ENCODE results near the gene SH2D3C.

Gene SH2D3C

DNA sequence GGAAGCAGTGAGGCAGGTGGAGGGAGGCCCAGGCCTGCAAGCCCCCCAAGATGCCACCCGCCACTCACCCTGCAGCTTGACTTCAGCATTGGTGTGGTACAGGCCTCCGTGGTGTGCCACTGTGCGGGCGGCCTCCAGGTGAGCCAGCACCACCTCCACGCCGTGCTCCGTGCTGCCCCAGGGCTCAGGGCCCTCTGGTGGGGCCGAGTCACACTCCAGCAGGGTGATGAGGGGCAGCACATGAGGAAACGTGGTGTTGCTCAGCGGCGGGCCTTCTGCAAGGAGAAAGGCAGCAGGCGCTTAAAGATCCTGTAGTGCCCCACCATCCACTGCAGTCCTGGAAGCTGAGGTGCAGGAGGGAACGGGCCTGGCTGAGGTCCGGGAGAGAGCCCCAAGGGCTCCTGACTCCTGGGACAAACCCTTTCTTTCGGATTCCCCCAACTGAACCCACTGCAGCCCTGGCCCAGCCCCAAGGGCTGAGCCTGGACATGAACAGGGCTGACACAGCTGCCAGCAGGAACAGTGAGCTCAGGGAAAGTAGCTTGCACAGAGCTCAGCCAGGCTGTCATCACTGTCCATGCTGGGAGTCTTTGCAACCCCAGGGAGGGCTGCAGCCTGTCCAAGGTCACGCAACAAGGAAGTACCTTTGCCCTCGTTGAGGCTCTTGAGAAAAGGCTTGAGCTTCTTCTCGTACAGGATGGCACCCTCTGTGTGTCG, 38.7 kb downstream of the SH2D3C start:
- DNase-seq (ENCODE audit: low read depth): no peak

DNA sequence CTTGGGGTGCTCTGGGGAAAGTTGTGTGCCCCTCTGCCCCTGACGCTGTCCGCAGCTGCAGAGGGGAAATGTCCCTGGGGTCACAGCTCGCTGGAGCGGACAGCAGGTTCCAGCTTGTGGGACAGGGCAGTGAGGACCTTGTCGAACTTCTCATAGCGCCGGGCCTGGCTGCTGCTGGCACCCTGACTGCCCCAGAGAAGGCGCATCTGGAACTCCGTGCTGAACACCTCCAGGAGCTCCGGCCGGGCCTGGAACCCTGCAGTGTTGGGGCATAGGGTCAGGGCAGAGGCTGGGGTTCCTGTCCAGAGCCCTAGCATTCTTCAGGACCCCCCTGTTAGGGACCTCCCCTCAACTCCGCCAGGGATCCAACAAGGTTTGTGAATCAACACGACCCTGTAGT, 39.8 kb downstream of the SH2D3C start:
- DNase-seq (ENCODE audit: low read depth): no peak

DNA sequence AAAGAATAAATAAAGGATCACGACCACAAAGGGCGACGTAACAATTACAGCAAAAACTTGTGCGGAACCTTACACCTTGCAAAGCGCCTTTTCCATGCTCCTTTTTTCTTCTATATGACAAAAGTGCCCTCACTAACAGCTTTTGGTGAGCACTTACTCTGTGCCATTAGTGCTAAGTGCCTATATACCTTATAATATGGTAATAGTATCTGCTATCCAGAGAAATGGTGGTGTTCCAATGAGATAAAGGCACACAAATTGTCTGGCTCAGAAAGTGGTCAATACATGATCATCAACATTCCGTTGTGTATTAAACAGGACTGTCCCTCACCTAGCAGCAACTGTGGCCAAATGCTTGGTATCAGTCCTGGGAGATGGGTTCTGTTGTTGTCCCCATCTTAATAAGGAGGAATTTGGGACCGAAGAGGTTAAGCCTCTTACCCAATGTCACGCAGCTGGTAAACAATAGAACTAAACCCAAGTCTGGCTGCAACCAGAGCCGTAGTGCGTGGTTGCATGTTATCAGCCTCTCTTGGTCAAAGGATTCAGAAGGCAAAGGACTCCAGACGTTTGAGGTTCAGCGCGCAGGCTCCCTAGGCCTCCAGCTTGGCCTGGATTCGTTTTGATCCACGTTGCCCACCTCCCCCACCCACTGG, 42.8 kb downstream of the SH2D3C start:
- no peak for DNase-seq (ENCODE audit: low read depth)

DNA sequence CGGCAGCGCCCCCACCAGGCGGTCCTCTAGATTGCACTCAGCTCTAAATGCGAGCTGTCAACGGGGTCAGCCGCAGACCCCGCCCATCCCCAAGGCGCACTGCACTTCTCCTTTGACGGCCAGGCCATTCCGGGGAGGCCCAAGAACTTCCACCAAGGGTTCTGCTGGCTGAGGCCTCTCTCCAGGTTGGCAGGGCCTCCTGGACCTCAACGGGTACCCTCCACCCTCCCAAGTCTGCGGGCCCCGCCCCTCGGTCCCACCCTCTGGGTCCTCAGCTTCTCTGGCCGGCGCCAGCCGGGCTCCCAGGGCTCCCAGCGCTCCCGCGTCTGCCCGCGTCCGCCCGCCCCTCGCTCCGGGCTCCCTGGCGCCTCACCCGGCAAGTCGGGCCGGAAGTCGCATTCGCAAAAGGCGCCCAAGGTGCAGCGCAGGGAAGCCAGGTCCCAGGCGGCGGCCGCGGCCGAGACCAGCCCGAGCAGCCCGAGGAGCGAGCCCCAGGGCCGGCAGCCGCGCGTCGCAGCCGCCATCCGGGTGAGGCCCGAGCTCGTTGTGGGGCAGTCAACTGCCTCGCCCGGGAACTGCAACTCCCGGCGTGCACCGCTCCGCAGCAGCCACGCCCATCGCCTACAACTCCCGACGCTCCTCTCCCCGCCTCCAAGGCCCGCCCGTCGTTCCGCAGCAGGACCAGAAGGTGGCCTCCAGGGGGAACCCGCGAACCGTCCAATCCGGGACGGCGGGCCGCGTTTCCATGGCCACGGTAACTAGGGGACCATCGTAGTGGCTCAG, 43.5 kb downstream of the SH2D3C start, which contains the start of gene TOR2A:
TOR2A (minus strand) TSS at position 548 of the 783 bp plus-strand sequence; CDS start at position 524, 24 bp downstream.
- peak; percentile 95 for DNase-seq (ENCODE audit: low read depth)

DNA sequence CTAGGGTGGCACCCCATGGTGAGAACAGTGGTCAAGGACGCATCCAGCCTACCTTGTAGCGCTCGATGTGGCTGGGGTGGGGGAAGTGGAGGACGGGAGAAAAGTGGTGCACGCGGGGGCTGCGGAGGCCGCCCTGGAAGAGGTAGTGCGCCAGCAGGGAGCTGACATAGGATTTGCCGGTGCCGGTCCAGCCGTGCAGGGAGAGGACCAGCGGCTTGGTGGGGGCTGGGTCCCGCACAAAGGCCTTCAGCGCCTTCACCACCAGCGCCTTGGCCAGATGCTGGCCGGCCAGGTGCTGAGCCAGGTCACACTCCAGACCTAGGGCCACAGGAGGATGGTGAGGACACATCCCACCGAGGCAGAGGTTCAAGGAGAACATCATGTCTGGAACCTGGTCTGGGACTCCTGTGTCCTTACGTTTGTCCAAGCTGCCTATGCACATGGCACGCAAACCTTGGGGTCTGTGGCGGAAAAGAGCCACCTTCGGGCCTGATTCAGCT, 44.2 kb downstream of the SH2D3C start:
- no peak for DNase-seq (ENCODE audit: low read depth)

DNA sequence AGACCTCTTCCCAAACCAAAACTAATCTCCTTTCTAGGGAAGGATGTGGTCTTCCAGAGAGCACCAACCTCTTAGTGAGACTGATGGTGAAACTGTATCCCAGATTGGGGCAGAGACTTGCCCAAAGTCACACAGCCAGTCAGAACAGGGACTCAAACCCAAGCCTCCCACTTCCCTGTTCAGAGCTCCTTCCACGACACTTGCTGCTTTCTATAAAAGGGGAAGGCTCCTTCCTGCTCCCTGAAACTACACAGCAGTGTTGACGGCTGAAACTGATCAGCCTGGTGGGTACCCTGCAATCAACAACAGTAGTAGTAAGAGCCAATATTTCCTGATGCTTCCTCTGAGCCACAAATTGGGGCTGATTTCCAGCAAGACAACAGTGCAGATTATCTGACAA, 44.9 kb downstream of the SH2D3C start:
- DNase-seq (ENCODE audit: low read depth): no peak

DNA sequence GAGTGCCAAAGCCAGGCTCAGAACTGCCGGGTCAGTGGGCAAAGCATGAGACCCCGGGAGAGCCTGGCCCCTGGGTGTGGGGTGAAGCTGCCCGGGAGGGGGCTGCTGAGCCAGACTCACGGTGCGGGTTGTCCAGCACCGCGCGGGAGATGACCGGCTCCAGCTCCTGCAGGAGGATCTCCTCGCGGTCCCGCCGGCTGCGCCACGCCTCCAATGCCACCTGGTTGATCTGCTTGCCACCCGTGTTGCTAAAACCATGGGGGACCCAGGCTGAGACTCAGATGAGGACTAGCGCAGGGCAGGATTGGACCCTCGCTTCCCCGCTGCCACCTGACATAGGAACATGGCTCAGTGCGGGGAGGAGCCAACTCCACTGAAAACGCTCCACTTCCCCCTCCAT, 46.0 kb downstream of the SH2D3C start:
- DNase-seq (ENCODE audit: low read depth): no peak

DNA sequence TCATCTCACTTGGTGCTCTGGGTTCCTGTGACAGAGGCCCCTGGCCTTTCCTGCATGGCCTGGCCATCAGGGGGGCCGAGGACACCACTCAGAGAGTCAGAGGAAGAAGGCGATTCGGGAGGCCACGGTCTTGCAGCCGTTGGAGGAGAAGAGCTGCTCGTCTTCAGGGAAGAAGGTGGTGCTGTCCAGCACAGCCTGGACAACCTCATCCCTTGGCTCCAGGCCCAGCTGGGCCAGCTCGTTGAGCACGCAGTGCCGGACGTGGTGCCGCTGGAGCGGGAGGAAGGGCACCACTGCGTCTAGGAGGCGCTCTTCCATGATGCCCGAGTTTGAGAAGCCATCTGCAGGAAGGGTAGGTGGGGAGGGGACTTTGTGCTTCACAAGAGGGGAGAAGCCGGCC, 46.5 kb downstream of the SH2D3C start:
- DNase-seq (ENCODE audit: low read depth): no peak

DNA sequence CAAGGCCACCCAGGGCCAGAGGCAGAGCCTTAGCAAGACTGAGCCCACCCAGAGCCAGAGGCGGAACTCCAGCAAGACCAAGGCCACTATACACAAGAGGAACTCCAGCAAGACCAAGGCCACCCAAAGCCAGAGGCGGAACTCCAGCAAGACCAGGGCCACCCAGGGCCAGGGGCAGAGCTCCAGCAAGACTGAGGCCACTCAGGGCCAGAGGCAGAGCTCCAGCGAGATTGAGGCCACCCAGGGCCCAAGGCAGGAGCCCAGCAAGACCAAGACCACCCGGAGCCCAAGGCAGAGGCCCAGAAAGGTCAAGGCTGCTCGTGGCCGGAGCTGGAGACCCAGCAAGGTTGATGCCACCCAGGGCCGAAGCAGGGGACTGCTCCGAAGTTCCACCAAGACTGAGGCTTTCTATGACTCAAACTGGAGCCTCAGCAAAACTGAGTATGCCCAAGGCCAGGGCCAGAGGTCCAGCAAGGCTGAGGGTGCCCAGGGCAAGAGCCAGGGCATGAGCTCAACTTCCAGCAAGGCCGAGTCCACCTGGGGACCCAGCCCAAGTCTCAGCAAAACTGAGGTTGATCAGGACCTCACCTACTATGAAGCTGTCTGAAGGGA, 47.6 kb downstream of the SH2D3C start:
- no peak for DNase-seq (ENCODE audit: low read depth)

DNA sequence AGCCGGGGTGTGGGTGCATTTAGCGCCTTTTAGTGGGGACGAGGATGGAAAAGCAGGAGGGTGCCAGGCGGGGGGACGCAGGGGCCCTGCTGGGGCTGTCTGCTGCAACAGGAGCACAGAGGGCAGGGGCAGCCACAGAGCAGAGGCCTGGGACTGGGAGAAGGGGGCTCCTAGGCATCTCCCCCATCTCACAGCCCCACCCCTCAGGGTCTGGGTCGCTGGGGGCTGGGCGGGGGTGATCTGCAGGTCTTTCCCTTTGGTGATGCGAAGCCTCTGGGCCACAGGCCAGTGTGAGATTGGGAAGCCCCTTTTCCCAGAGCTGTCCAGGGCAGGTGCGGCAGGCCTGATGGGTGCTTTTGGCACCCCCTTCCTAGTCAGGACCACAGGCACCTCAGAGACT, 48.2 kb downstream of the SH2D3C start:
- DNase-seq (ENCODE audit: low read depth): no peak

DNA sequence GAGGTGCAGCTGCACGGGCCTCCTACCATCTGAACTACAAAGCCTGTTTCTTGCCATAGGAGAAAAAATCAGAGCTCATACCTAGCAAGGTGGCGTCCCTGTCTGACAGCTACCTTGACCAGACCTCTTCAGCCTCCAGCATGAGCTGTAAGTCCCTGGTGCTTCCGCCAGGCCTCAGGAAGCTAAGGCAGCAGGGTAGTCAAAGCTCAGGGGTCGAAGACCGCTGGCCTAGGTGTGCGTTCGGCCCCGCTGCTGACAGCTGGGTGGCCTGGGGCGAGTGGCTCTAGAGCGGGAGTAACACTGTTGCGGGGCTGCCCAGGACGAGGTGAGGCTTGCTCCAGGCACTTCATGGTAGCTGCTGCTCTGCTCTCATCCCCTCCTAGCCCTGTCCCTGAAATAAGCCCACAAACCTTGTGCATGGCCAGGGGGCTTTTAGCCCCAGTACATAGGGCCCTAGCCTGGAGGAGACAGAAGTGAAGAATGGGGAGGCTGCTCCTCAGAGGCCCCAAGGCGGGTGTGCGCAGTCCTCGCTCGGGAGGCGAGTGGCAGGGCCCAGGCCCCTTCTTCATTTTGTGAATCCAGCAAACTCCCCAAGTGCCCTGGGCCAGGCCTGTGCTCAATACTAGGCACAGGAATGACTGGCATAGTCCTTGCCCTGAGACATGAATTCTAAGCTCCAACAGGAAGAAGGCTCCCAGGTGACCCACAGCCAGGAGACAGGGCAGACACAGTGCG, 48.8 kb downstream of the SH2D3C start:
- no peak for DNase-seq (ENCODE audit: low read depth)

DNA sequence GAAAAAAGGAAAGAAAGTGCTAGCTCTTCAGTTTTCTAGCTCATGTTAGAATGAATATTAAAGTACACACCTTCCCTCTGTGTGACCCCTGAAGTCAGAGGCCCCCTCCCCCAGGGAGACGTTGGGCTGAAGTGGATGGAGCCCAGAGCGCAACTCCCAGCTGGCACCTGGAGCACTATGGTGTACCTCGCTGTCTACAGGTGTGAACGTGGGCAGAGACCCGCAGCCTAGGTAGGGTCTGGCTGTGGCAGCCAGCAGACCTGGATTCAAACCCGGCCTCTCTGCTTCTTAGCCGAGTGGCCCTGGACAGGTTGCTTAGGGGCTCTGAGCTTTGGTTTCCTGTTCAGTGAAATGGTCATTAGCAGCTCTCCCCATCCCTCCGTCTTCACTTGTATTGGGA, 49.7 kb downstream of the SH2D3C start:
- DNase-seq (ENCODE audit: low read depth): no peak

DNA sequence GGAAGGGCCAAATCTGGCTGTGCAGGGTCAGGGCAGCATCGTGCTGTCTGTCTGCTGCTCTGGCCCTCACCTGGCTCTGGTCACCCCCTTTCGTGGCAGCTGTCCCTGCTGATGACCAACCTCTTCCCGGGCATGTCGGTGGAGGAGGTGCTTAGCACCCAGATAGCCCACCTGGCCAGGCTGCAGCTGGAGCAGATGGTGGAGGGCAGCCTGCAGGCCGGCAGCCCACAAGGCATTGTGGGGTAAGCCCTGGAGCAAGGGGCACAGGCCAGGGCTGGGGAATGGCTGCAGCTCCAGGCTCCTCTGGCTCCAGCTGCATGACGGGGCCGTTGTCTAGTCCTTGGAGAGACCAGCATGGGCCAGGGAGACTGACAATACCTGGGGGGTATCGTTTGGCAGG, 51.6 kb downstream of the SH2D3C start:
- no peak for DNase-seq (ENCODE audit: low read depth)

DNA sequence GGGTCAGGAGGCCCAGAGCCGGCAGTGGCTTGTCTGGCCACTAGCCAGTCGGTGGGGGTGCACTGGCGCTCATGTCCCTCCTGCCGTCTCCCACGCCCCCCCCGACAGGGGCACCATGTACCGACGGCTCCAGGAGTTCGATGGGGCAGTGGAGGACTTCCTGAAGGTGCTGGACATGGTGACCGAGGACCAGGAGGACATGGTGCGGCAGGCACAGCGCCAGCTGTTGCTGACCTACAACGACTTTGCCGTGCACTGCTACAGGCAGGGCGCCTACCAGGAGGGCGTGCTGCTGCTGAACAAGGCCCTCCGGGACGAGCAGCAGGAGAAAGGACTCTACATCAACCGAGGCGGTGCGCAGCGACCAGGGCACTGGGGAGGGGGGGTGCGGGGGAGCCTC, 54.5 kb downstream of the SH2D3C start:
- no peak for DNase-seq (ENCODE audit: low read depth)

DNA sequence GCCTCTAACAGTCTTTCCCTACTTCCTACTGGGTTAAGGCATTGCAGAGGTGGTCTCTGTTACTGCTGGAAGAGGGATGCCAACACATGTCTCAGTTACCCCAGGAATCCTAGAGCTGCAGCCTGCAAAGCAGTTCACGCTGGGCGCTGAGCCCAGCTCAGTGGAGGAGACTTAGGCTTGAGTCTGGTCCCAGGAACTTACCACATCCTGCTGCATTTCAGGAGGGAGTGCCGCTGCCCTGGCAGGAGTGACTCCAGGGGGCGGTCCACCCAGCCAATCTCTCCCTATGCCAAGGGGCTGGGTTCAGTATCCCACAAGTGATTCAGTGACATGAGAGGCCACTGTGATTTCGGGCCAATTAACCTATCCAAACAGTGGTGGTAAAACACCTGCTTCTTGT, 55.0 kb downstream of the SH2D3C start:
- no peak for DNase-seq (ENCODE audit: low read depth)

DNA sequence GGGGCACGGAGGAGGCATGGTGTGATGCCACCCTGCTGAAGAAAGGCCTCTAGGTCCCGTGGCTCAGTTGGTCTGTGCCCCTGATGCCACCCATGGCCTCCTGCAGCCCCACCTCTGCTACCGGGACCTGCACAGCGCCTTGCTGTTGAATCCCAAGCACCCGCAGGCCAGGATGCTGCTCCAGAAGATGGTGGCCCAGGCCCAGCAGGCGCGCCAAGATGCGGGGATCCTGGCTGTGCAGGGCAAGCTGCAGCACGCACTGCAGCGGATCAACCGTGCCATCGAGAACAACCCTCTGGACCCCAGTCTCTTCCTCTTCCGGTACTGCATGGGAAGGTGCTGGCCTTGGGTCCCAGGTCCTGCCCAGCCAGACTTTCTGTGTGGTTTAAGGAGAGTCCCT, 55.5 kb downstream of the SH2D3C start:
- DNase-seq (ENCODE audit: low read depth): no peak

DNA sequence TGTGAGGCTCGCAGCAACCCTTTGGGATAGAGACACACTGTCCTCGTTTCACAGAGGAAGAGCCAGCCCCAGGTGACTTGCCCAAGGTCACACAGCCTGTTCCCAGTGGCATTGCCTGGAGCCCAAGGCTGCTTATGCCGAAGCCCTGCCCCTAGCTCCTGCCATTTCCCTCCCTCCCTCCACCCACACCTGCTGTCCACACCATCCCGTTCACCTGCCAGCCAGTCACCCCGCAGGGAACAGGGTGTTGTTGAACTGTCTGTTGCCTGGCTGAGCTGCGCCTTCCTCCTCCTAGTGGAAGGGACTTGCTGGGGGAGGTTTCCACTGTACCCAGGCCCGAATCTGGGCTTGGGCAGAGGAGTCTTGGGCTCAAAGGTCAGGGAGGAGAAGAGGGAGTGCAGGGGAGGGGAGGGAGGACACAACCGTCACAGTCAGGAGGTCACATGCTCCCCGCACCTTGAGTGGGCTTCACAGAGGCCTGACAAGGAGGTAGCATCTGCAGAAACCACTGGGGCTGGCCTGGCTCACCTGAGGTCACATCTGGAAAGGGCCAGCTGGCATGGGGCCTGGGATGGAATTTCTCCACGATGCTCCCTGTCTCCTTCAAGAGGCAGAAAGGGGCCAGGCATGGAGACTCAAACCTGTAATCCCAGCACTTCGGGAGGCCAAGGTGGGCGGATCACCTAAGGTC, 56.3 kb downstream of the SH2D3C start:
- DNase-seq (ENCODE audit: low read depth): no peak

DNA sequence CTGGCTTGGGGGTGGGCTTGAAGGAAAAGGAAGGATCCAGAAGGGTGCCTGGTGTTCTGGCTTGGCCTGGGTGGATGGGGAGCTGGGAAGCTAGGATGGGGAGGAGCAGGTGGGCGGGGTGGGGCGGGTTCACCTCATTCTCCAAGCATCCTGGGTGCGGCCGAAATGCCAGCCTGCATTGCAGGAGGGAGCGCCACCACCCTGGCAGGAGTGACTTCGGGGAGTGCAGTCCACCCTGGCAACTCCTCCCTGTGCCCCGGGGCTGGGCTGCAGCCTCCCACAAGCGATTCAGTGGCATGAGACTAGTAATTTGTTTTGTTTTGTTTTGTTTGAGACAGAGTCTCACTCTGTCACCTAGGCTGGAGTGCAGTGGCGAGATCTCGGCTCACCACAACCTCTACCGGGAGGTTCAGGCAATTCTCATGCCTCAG, 57.1 kb downstream of the SH2D3C start:
- no peak for DNase-seq (ENCODE audit: low read depth)

DNA sequence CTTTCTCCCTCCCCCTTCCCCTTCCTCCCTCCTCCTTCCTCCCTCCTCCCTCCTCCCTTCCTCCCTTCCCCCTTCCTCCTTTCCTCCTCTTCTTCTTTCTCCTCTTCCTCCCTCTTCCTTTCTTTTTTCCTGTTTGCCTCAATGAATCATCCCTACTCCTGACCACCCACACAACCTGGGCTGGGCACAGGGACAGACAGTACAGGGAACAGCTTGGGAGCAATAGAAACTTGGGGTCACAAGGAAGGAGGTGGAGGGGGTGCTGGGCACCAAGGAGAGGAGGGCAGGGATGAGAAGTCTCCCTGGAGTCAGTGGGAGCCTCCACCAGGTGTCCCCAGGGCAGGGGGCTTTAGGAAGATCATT, 57.6 kb downstream of the SH2D3C start:
- DNase-seq (ENCODE audit: low read depth): no peak

DNA sequence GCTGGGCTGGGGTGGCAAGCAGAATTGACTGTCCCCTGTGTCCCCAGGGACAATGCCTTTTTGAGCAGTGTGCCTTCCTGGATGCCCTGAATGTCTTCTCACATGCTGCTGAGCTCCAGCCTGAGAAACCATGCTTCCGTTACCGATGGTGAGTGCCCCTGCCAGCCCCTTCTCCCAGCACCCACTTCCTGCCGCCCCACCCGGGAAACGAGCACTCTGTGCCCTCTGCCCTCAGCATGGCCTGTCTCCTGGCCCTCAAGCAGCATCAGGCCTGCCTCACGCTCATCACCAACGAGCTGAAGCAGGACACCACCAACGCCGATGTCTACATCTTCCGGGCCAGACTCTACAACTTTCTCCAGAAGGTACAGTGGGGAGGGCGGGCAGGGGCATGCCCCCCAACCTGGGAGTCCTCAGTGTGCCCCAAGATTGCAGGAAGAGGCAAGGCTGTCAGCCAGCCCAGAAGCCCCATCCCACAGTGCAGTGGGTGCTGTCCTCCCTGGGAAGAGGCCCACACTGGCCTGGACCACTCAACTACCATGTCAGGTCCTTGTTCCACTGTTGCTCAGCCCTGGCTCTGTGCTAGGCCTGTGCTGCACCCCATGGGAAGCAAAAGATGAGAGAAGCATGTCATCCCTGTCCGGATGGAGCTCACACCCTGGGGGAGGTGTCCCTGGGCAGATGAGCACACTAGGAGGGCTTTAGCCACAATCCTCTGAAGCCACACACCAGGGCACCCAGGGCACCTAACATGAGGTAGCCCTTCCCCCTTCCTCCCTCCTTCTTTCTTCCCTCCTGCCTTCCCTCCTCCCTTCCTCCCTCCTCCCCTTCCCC, 58.2 kb downstream of the SH2D3C start:
- no peak for DNase-seq (ENCODE audit: low read depth)
